Kidney epithelial cell (primary cell): Measurements from ENCODE around the gene SLC26A3. TPM values are rescaled to one million over a fixed set of nuclear protein-coding genes. Genes with fewer than 3 reads are reported as not detected.

Experiments used
- DNase-seq: peaks from one replicate; pipeline ENCODE4 v3.0.0-alpha.2; 2010; ENCODE audit warnings: low read depth
- H3K27me3 ChIP-seq: 2 replicates; pipeline ENCODE4 v1.6.0; 2011; ENCODE audit warnings: low read length; ENCODE audit not compliant: control insufficient read depth, insufficient read depth
- H3K36me3 ChIP-seq: 2 replicates; pipeline ENCODE4 v1.5.1; 2011; ENCODE audit warnings: low read length; ENCODE audit not compliant: control insufficient read depth, insufficient read depth
- H3K4me3 ChIP-seq: 2 replicates; pipeline ENCODE4 v1.5.1; 2011; ENCODE audit warnings: low read depth, mild to moderate bottlenecking, control low read depth, low read length
- CTCF ChIP-seq: IDR thresholded peaks from 2 replicates; pipeline ENCODE4 v1.5.1; 2011; ENCODE audit warnings: mild to moderate bottlenecking, moderate library complexity, low read length, control low read depth, inconsistent platforms; ENCODE audit not compliant: insufficient read depth, poor library complexity, severe bottlenecking
- total RNA-seq: library from RNA; depleted of rRNA; stranded (reverse); fragments of >200 nt; gene quantifications from 2 replicates; pipeline ENCODE4 v1.2.3, GENCODE V29; 2015

The SLC26A3 gene
- total RNA-seq, 1 donor from 2014 or later, result not detected

DNA sequence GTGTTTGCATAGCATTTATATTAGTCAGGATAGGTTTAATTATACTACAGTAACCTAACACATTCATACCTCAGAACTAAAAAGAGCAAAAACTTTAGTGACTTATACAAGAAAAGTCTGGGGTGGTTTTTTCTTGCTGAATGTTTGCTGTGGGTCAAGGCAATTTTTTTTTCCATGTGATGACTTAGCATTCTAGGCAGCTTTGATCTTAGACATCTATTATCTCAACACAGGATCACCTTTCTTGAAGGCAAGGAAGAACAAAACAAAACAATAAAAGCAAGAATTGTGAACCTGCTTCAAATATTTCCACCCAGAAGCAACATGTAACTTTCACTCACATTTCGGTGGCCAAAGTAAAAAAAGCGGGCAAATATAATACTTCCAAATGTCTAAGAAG, 79.8 kb downstream of the SLC26A3 start:
- Histone ChIP-seq H3K27me3 (no peaks in the 10 kb centered on the region), H3K4me3 (no peak overlapping the region), H3K36me3 (no peaks in the 10 kb centered on the region)
- no peak for TF ChIP-seq CTCF
- DNase-seq, result no peak

DNA sequence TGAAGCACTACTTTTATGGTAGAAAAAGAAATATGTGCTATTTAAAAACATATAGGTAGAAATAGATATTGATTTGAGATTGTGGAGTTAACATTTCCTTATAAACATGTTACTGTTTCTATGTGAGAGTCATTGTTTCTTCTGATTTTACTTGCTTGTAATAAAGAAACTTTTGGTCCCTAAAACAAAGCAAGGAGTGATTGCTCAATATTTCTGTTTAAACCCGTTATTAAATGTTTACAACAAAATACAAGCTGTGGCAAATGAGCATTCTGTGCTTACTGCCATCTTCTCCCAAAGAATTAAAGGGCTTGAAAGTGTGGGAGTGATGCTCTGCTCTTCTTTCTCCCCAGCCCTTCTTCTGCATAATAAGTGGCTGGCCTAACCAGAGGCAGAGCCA, 81.7 kb downstream of the SLC26A3 start:
- no peak for TF ChIP-seq CTCF
- DNase-seq, result no peak
- no peaks in the 10 kb centered on the region for H3K27me3 ChIP-seq
- no peak overlapping the region for H3K4me3 ChIP-seq
- no peaks in the 10 kb centered on the region for H3K36me3 ChIP-seq

DNA sequence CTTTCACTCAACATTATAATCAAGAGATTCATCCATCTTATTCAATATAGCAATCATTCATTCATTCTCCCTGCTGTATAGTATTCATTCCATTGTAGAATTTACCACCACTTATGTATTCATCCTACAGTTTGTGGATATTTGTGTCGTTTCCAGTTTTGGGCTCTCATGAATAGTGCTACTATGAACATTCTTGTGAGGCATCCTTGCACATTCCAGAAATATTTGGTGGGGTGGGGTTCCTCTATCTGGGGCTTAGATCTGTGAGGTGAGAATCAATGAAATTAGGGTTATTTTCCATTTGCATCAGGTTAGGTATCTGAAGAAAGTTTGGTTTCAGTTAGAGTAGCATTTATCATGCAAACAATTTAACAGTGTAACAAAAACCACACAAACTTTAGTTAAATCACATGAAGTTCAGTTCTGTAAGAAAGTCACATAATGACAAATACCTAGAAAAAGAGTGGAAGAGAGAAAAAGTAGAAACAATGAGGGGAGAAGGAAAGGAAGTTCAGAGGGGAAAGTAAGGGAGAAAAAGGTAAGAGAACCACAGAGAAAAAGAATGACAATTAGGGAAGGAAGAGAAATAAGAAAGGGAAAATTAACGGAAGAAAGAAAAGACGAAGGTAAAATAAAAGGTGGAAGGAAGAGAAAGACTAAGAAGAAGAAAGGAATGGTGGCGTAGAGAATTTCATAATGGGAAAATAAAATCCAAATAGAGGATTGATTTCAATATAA, 84.4 kb downstream of the SLC26A3 start:
- no peak for TF ChIP-seq CTCF
- no peaks in the 10 kb centered on the region for H3K27me3 ChIP-seq
- H3K36me3 ChIP-seq, result no peaks in the 10 kb centered on the region
- DNase-seq, result no peak
- no peak overlapping the region for H3K4me3 ChIP-seq

- no peak for DNase-seq
- no peaks in the 10 kb centered on the region for H3K36me3 ChIP-seq
- H3K27me3 ChIP-seq, result no peaks in the 10 kb centered on the region
- H3K4me3 ChIP-seq, result no peak overlapping the region
- TF ChIP-seq CTCF, result no peak
These were observed 87.5 kb downstream of the SLC26A3 start for GRCh38 chr7:107715531-107715930.

Other genes with a start within 250 kb of the SLC26A3 start
- gene COG5, start 239.3 kb downstream of the SLC26A3 start, total RNA-seq, result 34.0 and 37.1 TPM in 2 replicates
- gene DUS4L, start 239.3 kb downstream of the SLC26A3 start, total RNA-seq, result 16.4 and 19.6 TPM in 2 replicates
- gene BCAP29, start 223.0 kb downstream of the SLC26A3 start, total RNA-seq, result 62.2 and 64.3 TPM in 2 replicates
- 0.14 and 0.25 TPM in 2 replicates for gene SLC26A4, start 142.4 kb downstream of the SLC26A3 start, total RNA-seq
- gene CBLL1, start 59.1 kb downstream of the SLC26A3 start, total RNA-seq, result 26.7 and 42.3 TPM in 2 replicates
- 42.6 and 68.8 TPM in 2 replicates for gene DLD, start 88.0 kb upstream of the SLC26A3 start, total RNA-seq
- gene LAMB1, start 199.9 kb upstream of the SLC26A3 start, total RNA-seq, result 245 and 264 TPM in 2 replicates